SIG-M5 treated with dmso at 0.1 percent for 504 hours (cell line): Measurements from ENCODE around the gene ZNF330.
"Not testable (repeated sequence)": the region's sequence is repeated elsewhere in the genome, so short reads cannot be mapped to it uniquely, and the experiment has no call there.

Experiments
- DNase-seq: peaks from one replicate; lab custom pipeline; 2025; ENCODE audit not compliant: unreplicated experiment; lab: John Stamatoyannopoulos, UW

The ZNF330 gene

GRCh38 chr4:141220691-141221659 is at the start of gene ZNF330:
Gene ZNF330 (plus strand): TSS chr4:141220895. CDS start chr4:141222372, 1,477 bp downstream.
- DNase-seq = peak; percentile 75

- peak; percentile 57 for DNase-seq
Observed at GRCh38 chr4:141174457-141174856, 46.2 kb upstream of the ZNF330 start.

GRCh38 chr4:141177171-141177570 is 43.5 kb upstream of the ZNF330 start:
- no peak for DNase-seq

GRCh38 chr4:141179474-141180373 is 41.0 kb upstream of the ZNF330 start:
- no peak for DNase-seq

- DNase-seq = no peak
Observed at GRCh38 chr4:141180991-141181761, 39.5 kb upstream of the ZNF330 start.

- not testable (repeated sequence) for DNase-seq
Observed at GRCh38 chr4:141183491-141183890, 37.2 kb upstream of the ZNF330 start.

GRCh38 chr4:141192564-141192963 is 28.1 kb upstream of the ZNF330 start:
- DNase-seq = no peak

- DNase-seq = no peak
Observed at GRCh38 chr4:141193516-141194034, 27.1 kb upstream of the ZNF330 start.

- no peak for DNase-seq
Observed at GRCh38 chr4:141195095-141195707, 25.5 kb upstream of the ZNF330 start.

GRCh38 chr4:141196227-141196933 is 24.3 kb upstream of the ZNF330 start:
- DNase-seq = no peak

GRCh38 chr4:141207961-141208360 is 12.7 kb upstream of the ZNF330 start:
- DNase-seq = no peak

GRCh38 chr4:141210168-141210567 is 10.5 kb upstream of the ZNF330 start:
- no peak for DNase-seq

- no peak for DNase-seq
Observed at GRCh38 chr4:141213550-141213991, 7.1 kb upstream of the ZNF330 start.

GRCh38 chr4:141215030-141215429 is 5.7 kb upstream of the ZNF330 start:
- no peak for DNase-seq

GRCh38 chr4:141216002-141216761 is 4.5 kb upstream of the ZNF330 start:
- DNase-seq = peak; percentile 2

GRCh38 chr4:141220271-141220670 is 424 bp upstream of the ZNF330 start:
- DNase-seq = no peak

GRCh38 chr4:141223418-141223817 is 2.7 kb downstream of the ZNF330 start:
- no peak for DNase-seq

- not testable (repeated sequence) for DNase-seq
Observed at GRCh38 chr4:141227280-141227679, 6.6 kb downstream of the ZNF330 start.
